NCI-H1092 (cell line): Measurements from ENCODE around the gene EIF2S1.
"Not testable (repeated sequence)": the region's sequence is repeated elsewhere in the genome, so short reads cannot be mapped to it uniquely, and the experiment has no call there.

Experiments used
- DNase-seq: peaks from one replicate; lab custom pipeline; 2025; lab: John Stamatoyannopoulos, UW

The EIF2S1 gene

GRCh38 chr14:67371247-67372148 lies 11.4 kb downstream of the EIF2S1 start:
- DNase-seq, result no peak

- DNase-seq, result no peak
These were observed 12.7 kb downstream of the EIF2S1 start for GRCh38 chr14:67372833-67373232.

- DNase-seq, result no peak
These were observed 13.2 kb downstream of the EIF2S1 start for GRCh38 chr14:67373347-67373746.

GRCh38 chr14:67377916-67378315 lies 17.8 kb downstream of the EIF2S1 start:
- no peak for DNase-seq

- DNase-seq, result no peak
These were observed 25.0 kb downstream of the EIF2S1 start for GRCh38 chr14:67385120-67385519.

GRCh38 chr14:67385618-67386017 lies 25.5 kb downstream of the EIF2S1 start:
- no peak for DNase-seq

- no peak for DNase-seq
These were observed 27.1 kb downstream of the EIF2S1 start for GRCh38 chr14:67387195-67387594.

- DNase-seq, result no peak
These were observed 29.1 kb downstream of the EIF2S1 start for GRCh38 chr14:67389275-67389674.

- DNase-seq, result no peak
These were observed 29.8 kb downstream of the EIF2S1 start for GRCh38 chr14:67389811-67390534.

GRCh38 chr14:67391268-67391667 lies 31.1 kb downstream of the EIF2S1 start:
- no peak for DNase-seq

- DNase-seq, result no peak
These were observed 32.0 kb downstream of the EIF2S1 start for GRCh38 chr14:67392123-67392522.

- DNase-seq, result no peak
These were observed 32.7 kb downstream of the EIF2S1 start for GRCh38 chr14:67392800-67393199.

- no peak for DNase-seq
These were observed 33.6 kb downstream of the EIF2S1 start for GRCh38 chr14:67393689-67394088.

GRCh38 chr14:67395086-67395875 lies 35.2 kb downstream of the EIF2S1 start:
- DNase-seq, result no peak

- no peak for DNase-seq
These were observed 35.7 kb downstream of the EIF2S1 start for GRCh38 chr14:67395876-67396189.

GRCh38 chr14:67396381-67396970 lies 36.3 kb downstream of the EIF2S1 start:
- DNase-seq, result no peak

- no peak for DNase-seq
These were observed 37.4 kb downstream of the EIF2S1 start for GRCh38 chr14:67397536-67397935.

- DNase-seq, result no peak
These were observed 40.3 kb downstream of the EIF2S1 start for GRCh38 chr14:67400434-67400833.

- DNase-seq, result no peak
These were observed 45.6 kb downstream of the EIF2S1 start for GRCh38 chr14:67405771-67406170.

- not testable (repeated sequence) for DNase-seq
These were observed 48.1 kb downstream of the EIF2S1 start for GRCh38 chr14:67408122-67408801.

GRCh38 chr14:67409461-67409860 lies 49.3 kb downstream of the EIF2S1 start:
- no peak for DNase-seq

- no peak for DNase-seq
These were observed 50.2 kb downstream of the EIF2S1 start for GRCh38 chr14:67410313-67410712.
